ENCODE measurements around the gene ISY1. TPM values are rescaled to one million over a fixed set of nuclear protein-coding genes. Genes with fewer than 3 reads are reported as not detected.

ISY1 gene
- total RNA-seq, 2 experiments from 2014 or later = 66.7 to 68.5 TPM

DNA sequence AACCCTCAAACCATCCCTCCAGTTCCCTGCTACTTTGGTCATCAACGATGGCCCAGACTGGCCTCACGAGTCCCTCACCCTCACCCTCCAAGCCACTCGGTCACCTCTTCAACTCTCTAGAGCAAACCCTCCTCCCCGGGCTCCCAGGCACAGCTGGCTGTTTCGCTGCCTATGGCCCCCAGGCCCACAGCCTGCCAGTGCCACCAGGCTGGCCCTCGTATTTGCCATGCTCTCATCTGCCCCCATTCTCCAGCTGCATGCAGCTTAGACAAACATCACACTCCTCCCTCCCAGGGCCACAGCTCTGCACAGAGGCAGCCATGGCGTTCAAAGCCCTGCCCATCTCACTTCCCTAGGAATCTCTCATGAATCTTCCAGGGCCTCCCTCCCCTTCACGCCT, 53.1 kb downstream of the ISY1 start:
- H3K36me3 Mint-ChIP-seq (ENCODE audit: low read depth) = peaks cover 49% of the 10 kb centered on the region
- TF ChIP-seq, protein P1, sequence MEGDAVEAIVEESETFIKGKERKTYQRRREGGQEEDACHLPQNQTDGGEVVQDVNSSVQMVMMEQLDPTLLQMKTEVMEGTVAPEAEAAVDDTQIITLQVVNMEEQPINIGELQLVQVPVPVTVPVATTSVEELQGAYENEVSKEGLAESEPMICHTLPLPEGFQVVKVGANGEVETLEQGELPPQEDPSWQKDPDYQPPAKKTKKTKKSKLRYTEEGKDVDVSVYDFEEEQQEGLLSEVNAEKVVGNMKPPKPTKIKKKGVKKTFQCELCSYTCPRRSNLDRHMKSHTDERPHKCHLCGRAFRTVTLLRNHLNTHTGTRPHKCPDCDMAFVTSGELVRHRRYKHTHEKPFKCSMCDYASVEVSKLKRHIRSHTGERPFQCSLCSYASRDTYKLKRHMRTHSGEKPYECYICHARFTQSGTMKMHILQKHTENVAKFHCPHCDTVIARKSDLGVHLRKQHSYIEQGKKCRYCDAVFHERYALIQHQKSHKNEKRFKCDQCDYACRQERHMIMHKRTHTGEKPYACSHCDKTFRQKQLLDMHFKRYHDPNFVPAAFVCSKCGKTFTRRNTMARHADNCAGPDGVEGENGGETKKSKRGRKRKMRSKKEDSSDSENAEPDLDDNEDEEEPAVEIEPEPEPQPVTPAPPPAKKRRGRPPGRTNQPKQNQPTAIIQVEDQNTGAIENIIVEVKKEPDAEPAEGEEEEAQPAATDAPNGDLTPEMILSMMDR (IDR thresholded peaks at IDR 0.05) = no peak
- ATAC-seq (no peak), DNase-seq (no peak)
- H3K27ac Mint-ChIP-seq = peak overlapping the region; percentile 64
- H3K4me1 Mint-ChIP-seq (ENCODE audit: low read depth) = peaks cover 76% of the 10 kb centered on the region
- intact Hi-C loops (cut with micrococcal nuclease) = no loop called here
- H3K4me3 Mint-ChIP-seq = no peak overlapping the region
- no peaks in the 10 kb centered on the region for H3K9me3 Mint-ChIP-seq
- POLR2A ChIA-PET = interaction anchor here (1.7 to 15.3 kb wide), 3 partner anchors 12 to 208 kb away, joined by 4 to 163 read pairs (median 5); partner anchors contain the start of gene RAB43
- no peaks in the 10 kb centered on the region for H3K27me3 Mint-ChIP-seq
- CTCF ChIA-PET = interaction anchor here (0.9 to 2.5 kb wide), 5 partner anchors 11 to 137 kb away, joined by 3 to 7 read pairs (median 4); no protein-coding TSS in a partner anchor

DNA sequence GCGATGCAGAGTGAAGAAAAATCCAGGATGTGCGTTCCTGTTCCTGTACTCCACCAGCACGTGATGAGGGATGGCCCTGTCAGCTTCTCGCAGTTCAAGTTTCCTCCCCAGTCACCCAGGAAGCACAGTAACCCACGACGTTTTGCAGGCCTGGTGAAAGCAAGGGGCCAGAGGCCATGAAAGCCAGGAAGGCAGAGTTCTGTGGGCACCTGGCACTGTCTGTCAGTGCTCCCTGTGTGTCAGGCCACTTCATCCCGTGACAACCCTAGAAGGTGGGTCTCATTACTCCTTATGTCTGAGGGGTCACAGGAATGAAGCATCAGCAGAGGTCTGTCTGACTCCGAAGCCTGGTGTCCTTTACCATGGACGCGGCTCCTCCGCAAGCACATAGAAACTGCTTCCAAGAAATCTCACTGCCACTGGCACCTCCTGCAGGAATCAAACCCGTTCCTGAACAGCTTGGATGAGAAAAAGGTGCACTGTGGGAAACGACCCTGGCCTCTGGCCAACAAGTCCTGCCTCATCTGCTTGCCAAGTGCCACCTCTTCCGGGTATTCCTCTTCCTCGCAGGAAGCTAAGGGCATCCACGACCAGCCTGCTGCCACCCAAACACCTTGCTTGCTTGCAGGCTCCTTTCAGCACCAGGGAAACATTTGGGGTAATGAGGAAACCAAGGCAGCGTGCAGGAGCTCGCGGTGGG, 53.8 kb downstream of the ISY1 start:
- ChIA-PET POLR2A (interaction anchor here (0.6 to 15.3 kb wide), 5 partner anchors 9 to 209 kb away, joined by 4 to 163 read pairs (median 4); partner anchors contain the start of gene RAB43), CTCF (interaction anchor here (0.9 to 2.5 kb wide), 6 partner anchors 9 to 137 kb away, joined by 4 to 7 read pairs (median 6); no protein-coding TSS in a partner anchor)
- peaks cover 75% of the 10 kb centered on the region for H3K4me1 Mint-ChIP-seq (ENCODE audit: low read depth)
- TF ChIP-seq, protein P1 (IDR thresholded peaks at IDR 0.05) = no peak
- intact Hi-C loops (cut with micrococcal nuclease) = no loop called here
- no peak overlapping the region for H3K4me3 Mint-ChIP-seq
- H3K36me3 Mint-ChIP-seq (ENCODE audit: low read depth) = peaks cover 48% of the 10 kb centered on the region
- DNase-seq (no peak), ATAC-seq (no peak)
- no peaks in the 10 kb centered on the region for H3K9me3 Mint-ChIP-seq
- H3K27me3 Mint-ChIP-seq = no peaks in the 10 kb centered on the region
- peak overlapping the region; percentile 64 for H3K27ac Mint-ChIP-seq

DNA sequence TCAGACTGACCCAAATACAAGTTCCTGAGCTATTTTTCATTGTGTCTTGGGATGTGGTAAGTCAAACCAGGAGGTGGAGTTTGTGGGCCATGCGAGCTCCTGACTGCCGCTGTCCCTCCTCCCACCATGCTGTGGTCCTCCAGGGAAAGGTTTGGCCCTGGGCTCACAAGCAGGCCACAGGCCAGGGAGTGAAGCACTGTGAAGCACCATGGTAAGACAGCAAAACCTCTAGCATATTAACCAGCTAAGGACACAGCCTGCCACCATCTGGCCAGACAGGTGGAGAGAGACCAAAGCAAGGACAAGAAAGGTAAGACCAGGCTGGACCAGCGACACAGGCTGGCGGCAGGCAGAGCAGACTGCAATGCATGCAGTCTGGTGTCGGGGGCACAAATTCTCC, 54.5 kb downstream of the ISY1 start:
- ChIA-PET POLR2A (interaction anchor here (0.6 to 15.3 kb wide), 3 partner anchors 9 to 53 kb away, joined by 4 to 163 read pairs (median 4); partner anchors contain the start of gene RAB43), CTCF (interaction anchor here (0.7 to 2.5 kb wide), 4 partner anchors 10 to 56 kb away, joined by 3 to 7 read pairs (median 6); no protein-coding TSS in a partner anchor)
- peaks cover 76% of the 10 kb centered on the region for H3K4me1 Mint-ChIP-seq (ENCODE audit: low read depth)
- intact Hi-C loops (cut with micrococcal nuclease) = no loop called here
- H3K9me3 Mint-ChIP-seq = no peaks in the 10 kb centered on the region
- no peaks in the 10 kb centered on the region for H3K27me3 Mint-ChIP-seq
- DNase-seq (no peak), ATAC-seq (peak; percentile 26)
- peaks cover 49% of the 10 kb centered on the region for H3K36me3 Mint-ChIP-seq (ENCODE audit: low read depth)
- peak overlapping the region; percentile 64 for H3K27ac Mint-ChIP-seq
- no peak overlapping the region for H3K4me3 Mint-ChIP-seq
- TF ChIP-seq, protein P1 (IDR thresholded peaks at IDR 0.05) = no peak

DNA sequence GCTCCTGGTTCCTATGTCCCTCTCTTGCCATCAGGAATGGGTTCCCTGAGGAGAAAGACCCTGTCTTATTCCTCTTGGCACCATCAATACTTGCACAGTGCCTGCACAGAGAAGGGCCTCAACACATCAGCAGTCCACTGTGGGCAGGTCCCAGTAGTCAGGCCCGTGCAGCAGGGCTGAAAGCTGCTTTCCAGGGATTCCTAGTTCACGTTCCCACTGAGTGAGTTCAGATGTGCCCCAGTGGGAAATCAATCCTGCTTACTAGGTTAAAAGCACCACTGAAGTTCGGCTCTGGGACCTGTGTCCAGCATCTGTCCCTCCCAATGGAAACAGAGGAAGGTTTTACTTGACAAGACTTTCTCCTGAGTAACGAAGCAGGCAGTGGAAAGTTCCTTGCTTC, 55.0 kb downstream of the ISY1 start:
- no peaks in the 10 kb centered on the region for H3K27me3 Mint-ChIP-seq
- H3K9me3 Mint-ChIP-seq = no peaks in the 10 kb centered on the region
- TF ChIP-seq, protein P1 (IDR thresholded peaks at IDR 0.05) = no peak
- peaks cover 77% of the 10 kb centered on the region for H3K4me1 Mint-ChIP-seq (ENCODE audit: low read depth)
- DNase-seq (no peak), ATAC-seq (no peak)
- ChIA-PET CTCF (interaction anchor here (0.7 to 2.5 kb wide), 4 partner anchors 10 to 56 kb away, joined by 3 to 7 read pairs (median 6); no protein-coding TSS in a partner anchor), POLR2A (interaction anchor here (1.4 to 15.3 kb wide), 2 partner anchors 8 to 14 kb away, joined by 4 to 163 read pairs; partner anchors contain the start of gene RAB43)
- H3K36me3 Mint-ChIP-seq (ENCODE audit: low read depth) = peaks cover 51% of the 10 kb centered on the region
- intact Hi-C loops (cut with micrococcal nuclease) = no loop called here
- no peak overlapping the region for H3K4me3 Mint-ChIP-seq
- peak overlapping the region; percentile 64 for H3K27ac Mint-ChIP-seq

All from activated CD8-positive, alpha-beta T cell treated with anti-CD3 and anti-CD28 coated beads for 36 hours (primary cell).